C4-2B (cell line): Measurements from ENCODE around the gene CHPF2.

Experiments
- ZFX ChIP-seq: fragments of 450-650 bp; IDR thresholded peaks from 2 replicates; pipeline ENCODE4 v1.6.1; 2017
- TF ChIP-seq, protein P1 (sequence below): fragments of 450-650 bp; conservative IDR thresholded peaks from 2 replicates; pipeline ENCODE4 v1.5.1; 2017; ENCODE audit warnings: mild to moderate bottlenecking

DNA sequence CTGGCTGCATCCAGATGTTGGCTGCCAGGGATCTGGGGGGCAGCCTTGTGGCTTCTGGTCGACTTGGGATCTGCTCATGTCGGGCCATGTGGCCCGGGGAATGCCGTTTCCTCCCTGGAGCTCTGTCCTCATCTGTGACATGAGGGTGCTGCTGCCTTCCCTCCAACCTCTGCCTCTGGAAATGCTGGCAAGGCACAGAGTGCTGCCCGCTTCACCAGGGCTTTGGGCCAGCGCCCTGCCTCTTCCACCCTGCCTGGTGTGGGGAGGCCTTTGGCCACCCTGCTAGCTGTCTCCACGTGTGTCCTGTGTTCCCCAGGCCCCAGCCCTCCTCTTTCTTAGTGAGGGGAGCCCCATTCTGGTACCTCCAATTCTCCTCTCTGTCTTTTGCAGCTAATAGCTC lies 22.0 kb downstream of the CHPF2 start:
- TF ChIP-seq, protein P1, sequence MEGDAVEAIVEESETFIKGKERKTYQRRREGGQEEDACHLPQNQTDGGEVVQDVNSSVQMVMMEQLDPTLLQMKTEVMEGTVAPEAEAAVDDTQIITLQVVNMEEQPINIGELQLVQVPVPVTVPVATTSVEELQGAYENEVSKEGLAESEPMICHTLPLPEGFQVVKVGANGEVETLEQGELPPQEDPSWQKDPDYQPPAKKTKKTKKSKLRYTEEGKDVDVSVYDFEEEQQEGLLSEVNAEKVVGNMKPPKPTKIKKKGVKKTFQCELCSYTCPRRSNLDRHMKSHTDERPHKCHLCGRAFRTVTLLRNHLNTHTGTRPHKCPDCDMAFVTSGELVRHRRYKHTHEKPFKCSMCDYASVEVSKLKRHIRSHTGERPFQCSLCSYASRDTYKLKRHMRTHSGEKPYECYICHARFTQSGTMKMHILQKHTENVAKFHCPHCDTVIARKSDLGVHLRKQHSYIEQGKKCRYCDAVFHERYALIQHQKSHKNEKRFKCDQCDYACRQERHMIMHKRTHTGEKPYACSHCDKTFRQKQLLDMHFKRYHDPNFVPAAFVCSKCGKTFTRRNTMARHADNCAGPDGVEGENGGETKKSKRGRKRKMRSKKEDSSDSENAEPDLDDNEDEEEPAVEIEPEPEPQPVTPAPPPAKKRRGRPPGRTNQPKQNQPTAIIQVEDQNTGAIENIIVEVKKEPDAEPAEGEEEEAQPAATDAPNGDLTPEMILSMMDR, result no peak
- TF ChIP-seq ZFX, result no peak
